ENCODE measurements around the gene PCSK6. TPM values are rescaled to one million over a fixed set of nuclear protein-coding genes. Genes with fewer than 3 reads are reported as not detected.

PCSK6 gene
- total and polyA plus RNA-seq, 2 of the 8 experiments (the other 6 are each of a cell fraction or from before 2014, with no cell fraction given): 1.9 to 4.0 TPM

- TF ChIP-seq RAD21 (IDR thresholded peaks at IDR 0.05 in 1 of 2, conservative IDR thresholded peaks at IDR 0.05 in 1 of 2; ENCODE audit: low read depth in 2 of 2, low read length in 2 of 2): no peak
Observed at GRCh38 chr15:101308604-101309435, 180.7 kb downstream of the PCSK6 start (continued).

Data from H1 (cell line).